Peyer's patch (tissue), 4 donors: Measurements from ENCODE around the gene FLRT2. TPM values are rescaled to one million over a fixed set of nuclear protein-coding genes. Genes with fewer than 3 reads are reported as not detected.

Experiments used
- DNase-seq, 3 donors: peaks; one replicate each; pipeline ENCODE4 v3.0.0-alpha.2; 2017 to 2019
- H3K27ac ChIP-seq, 4 donors: fragments of 200-600 bp; sonication (generic); one replicate each; pipeline ENCODE4 v1.5.1; 2016 to 2019
- H3K27me3 ChIP-seq, 2 donors: fragments of 200-600 bp; sonication (generic); one replicate each; pipeline ENCODE4 v1.5.1; 2019
- H3K36me3 ChIP-seq, 3 donors: fragments of 200-600 bp; sonication (generic); one replicate each; pipeline ENCODE4 v1.5.1; 2016 to 2019
- H3K4me1 ChIP-seq, 4 donors: fragments of 200-600 bp; sonication (generic); one replicate each; pipeline ENCODE4 v1.5.1; 2016 to 2019
- H3K4me3 ChIP-seq, 4 donors: fragments of 200-600 bp; sonication (generic); 1 replicate in 3 of 4; 2 replicates in 1 of 4; pipeline ENCODE4 v1.5.1; 2016 to 2019; ENCODE audit warnings: mild to moderate bottlenecking in 1 of 4
- H3K9me3 ChIP-seq, 4 donors: fragments of 200-600 bp; sonication (generic); one replicate each; pipeline ENCODE4 v1.5.1; 2016 to 2019; ENCODE audit warnings: mild to moderate bottlenecking in 1 of 4
- CTCF ChIP-seq, 6 experiments: fragments of 450-650 bp in 4 of 6; fragments of 200-600 bp in 2 of 6; sonication (generic) in 1 of 6; IDR thresholded peaks; one replicate each; pipeline ENCODE4 v1.5.1; 2017 to 2019; ENCODE audit warnings: antibody characterized with exemption in 6 of 6, mild to moderate bottlenecking in 3 of 6, moderate library complexity in 1 of 6
- POLR2A ChIP-seq, 2 donors: fragments of 450-650 bp; IDR thresholded peaks; one replicate each; pipeline ENCODE4 v1.5.1; 2017; ENCODE audit warnings: antibody characterized with exemption in 2 of 2, mild to moderate bottlenecking in 2 of 2, moderate library complexity in 2 of 2
- total RNA-seq, 4 donors: library from RNA; depleted of rRNA; stranded (reverse); fragments of >200 nt; gene quantifications; one replicate each; pipeline ENCODE4 v1.1.0, GENCODE V29; 2016

The FLRT2 gene
- total RNA-seq, 4 donors from 2014 or later: 1.1 to 4.8 (median 2.2) TPM

- Histone ChIP-seq H3K27me3 (peaks cover 0 to 31% of the 10 kb centered on the region in 2 donors), H3K9me3 (no peaks in the 10 kb centered on the region), H3K4me1 (peaks cover 0 to 32% (median 0%) of the 10 kb centered on the region in 4 donors), H3K4me3 (peak overlapping the region; percentile 31 to 57 (median 42)), H3K27ac (peak overlapping the region in 2 of 4 donors; percentile 55 to 63), H3K36me3 (no peaks in the 10 kb centered on the region)
- DNase-seq: no peak
- TF ChIP-seq POLR2A (IDR thresholded peaks at IDR 0.05) (no peak), CTCF (IDR thresholded peaks at IDR 0.05) (no peak)
These were observed 4.7 kb downstream of the FLRT2 start for GRCh38 chr14:85534458-85535293.

GRCh38 chr14:85535321-85535720, 5.4 kb downstream of the FLRT2 start:
- Histone ChIP-seq H3K36me3 (no peaks in the 10 kb centered on the region), H3K4me1 (peaks cover 0 to 25% (median 0%) of the 10 kb centered on the region in 4 donors), H3K9me3 (no peaks in the 10 kb centered on the region), H3K27ac (peak overlapping the region in 1 of 4 donors; percentile 55), H3K4me3 (peak overlapping the region in 1 of 4 donors; percentile 57), H3K27me3 (peaks cover 0 to 31% of the 10 kb centered on the region in 2 donors)
- TF ChIP-seq POLR2A (IDR thresholded peaks at IDR 0.05): no peak
- DNase-seq: no peak

GRCh38 chr14:85535991-85536832, 6.3 kb downstream of the FLRT2 start:
- no peak overlapping the region for H3K27ac ChIP-seq
- H3K4me1 ChIP-seq: peaks cover 0 to 21% (median 0%) of the 10 kb centered on the region in 4 donors
- H3K36me3 ChIP-seq: no peaks in the 10 kb centered on the region
- no peaks in the 10 kb centered on the region for H3K9me3 ChIP-seq
- H3K27me3 ChIP-seq: peaks cover 0 to 25% of the 10 kb centered on the region in 2 donors
- no peak for TF ChIP-seq POLR2A (IDR thresholded peaks at IDR 0.05)
- TF ChIP-seq CTCF (IDR thresholded peaks at IDR 0.05): peak in 4 of 6 experiments; percentile 5 to 41 (median 15)
- no peak overlapping the region for H3K4me3 ChIP-seq
- DNase-seq: no peak

- TF ChIP-seq CTCF (IDR thresholded peaks at IDR 0.05): no peak
- TF ChIP-seq POLR2A (IDR thresholded peaks at IDR 0.05): no peak
- H3K36me3 ChIP-seq: no peaks in the 10 kb centered on the region
- H3K4me1 ChIP-seq: peaks cover 0 to 15% (median 0%) of the 10 kb centered on the region in 4 donors
- no peak overlapping the region for H3K27ac ChIP-seq
- H3K4me3 ChIP-seq: no peak overlapping the region
- H3K27me3 ChIP-seq: peaks cover 0 to 19% of the 10 kb centered on the region in 2 donors
- H3K9me3 ChIP-seq: no peaks in the 10 kb centered on the region
- no peak for DNase-seq
These were observed 6.9 kb downstream of the FLRT2 start for GRCh38 chr14:85536833-85537190.

GRCh38 chr14:85537526-85537925, 7.6 kb downstream of the FLRT2 start:
- no peak overlapping the region for H3K4me3 ChIP-seq
- H3K27me3 ChIP-seq: peaks cover 0 to 13% of the 10 kb centered on the region in 2 donors
- H3K4me1 ChIP-seq: peaks cover 0 to 10% (median 0%) of the 10 kb centered on the region in 4 donors
- no peaks in the 10 kb centered on the region for H3K9me3 ChIP-seq
- DNase-seq: no peak
- H3K36me3 ChIP-seq: no peaks in the 10 kb centered on the region
- no peak for TF ChIP-seq CTCF (IDR thresholded peaks at IDR 0.05)
- no peak for TF ChIP-seq POLR2A (IDR thresholded peaks at IDR 0.05)
- H3K27ac ChIP-seq: no peak overlapping the region
